ENCODE data around the gene MRGPRG. TPM values are rescaled to one million over a fixed set of nuclear protein-coding genes. Genes with fewer than 3 reads are reported as not detected.

Gene MRGPRG
- total RNA-seq, 1 experiment from 2014 or later, result not detected

DNA sequence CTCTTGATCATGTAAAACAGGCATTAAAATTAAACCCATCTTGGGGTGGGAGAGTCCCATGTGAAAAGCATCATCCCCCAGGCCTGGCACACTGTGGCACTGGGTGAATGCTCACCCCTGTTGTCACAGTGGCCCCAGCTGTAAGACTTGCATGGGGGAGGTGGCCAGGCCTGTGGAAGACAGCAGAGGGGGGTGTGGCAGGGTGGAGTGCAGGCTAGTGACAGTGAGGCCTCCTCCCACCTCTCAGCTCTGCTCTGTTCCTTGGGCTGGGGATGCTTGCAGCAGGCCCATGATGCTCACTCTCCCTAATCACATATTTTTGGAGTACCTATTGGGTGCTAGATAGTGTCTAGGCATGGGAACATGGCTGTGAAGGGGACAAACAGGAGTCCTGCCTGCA, 43.4 kb downstream of the MRGPRG start:
- Histone ChIP-seq H4K20me1 (ENCODE audit: insufficient read depth) (no peaks in the 10 kb centered on the region), H2AFZ (ENCODE audit: low read depth, low read length, poor library complexity, severe bottlenecking) (no peak overlapping the region), H3K27me3 (ENCODE audit: insufficient read depth, low read length) (no peaks in the 10 kb centered on the region), H3K4me2 (ENCODE audit: low read length) (no peak overlapping the region), H3K27ac (ENCODE audit: low read depth, low read length) (no peak overlapping the region), H3K9me3 (ENCODE audit: control insufficient read depth in 1 of 2, insufficient read depth in 1 of 2, low read depth in 1 of 2, low read length in 2 of 2) (peaks cover 0 to 9% of the 10 kb centered on the region in 2 experiments; a peak in 1 of 4 replicates), H3K79me2 (ENCODE audit: insufficient read depth, low read length) (no peaks in the 10 kb centered on the region), H3K9me2 (ENCODE audit: insufficient read depth) (no peaks in the 10 kb centered on the region), H3K4me3 (replicated peaks in 1 of 2; ENCODE audit: low read depth in 1 of 2, low read length in 2 of 2) (no peak overlapping the region), H3K4me1 (ENCODE audit: control insufficient read depth in 1 of 2, insufficient read depth in 2 of 2, low read length in 2 of 2) (peaks cover 1 to 2% of the 10 kb centered on the region in 2 experiments; a peak in 3 of 4 replicates), H3K9ac (ENCODE audit: low read length) (no peak overlapping the region), H3K36me3 (ENCODE audit: control insufficient read depth in 1 of 2, insufficient read depth in 2 of 2, low read length in 2 of 2) (no peaks in the 10 kb centered on the region)
- DNase-seq (ENCODE audit: low read depth, low spot score), result no peak
- no peak for ATAC-seq
- BruUV-seq (replicated peaks), result no TSS peak
- RAD21 ChIA-PET (ENCODE audit: low non-redundant PET in 1 of 2, low total read pairs in 2 of 2, uncharacterized antibody in 2 of 2, unreplicated experiment in 2 of 2), result no interaction called here
- TF ChIP-seq, protein P1, sequence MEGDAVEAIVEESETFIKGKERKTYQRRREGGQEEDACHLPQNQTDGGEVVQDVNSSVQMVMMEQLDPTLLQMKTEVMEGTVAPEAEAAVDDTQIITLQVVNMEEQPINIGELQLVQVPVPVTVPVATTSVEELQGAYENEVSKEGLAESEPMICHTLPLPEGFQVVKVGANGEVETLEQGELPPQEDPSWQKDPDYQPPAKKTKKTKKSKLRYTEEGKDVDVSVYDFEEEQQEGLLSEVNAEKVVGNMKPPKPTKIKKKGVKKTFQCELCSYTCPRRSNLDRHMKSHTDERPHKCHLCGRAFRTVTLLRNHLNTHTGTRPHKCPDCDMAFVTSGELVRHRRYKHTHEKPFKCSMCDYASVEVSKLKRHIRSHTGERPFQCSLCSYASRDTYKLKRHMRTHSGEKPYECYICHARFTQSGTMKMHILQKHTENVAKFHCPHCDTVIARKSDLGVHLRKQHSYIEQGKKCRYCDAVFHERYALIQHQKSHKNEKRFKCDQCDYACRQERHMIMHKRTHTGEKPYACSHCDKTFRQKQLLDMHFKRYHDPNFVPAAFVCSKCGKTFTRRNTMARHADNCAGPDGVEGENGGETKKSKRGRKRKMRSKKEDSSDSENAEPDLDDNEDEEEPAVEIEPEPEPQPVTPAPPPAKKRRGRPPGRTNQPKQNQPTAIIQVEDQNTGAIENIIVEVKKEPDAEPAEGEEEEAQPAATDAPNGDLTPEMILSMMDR (IDR thresholded peaks at IDR 0.05 in 2 of 3, conservative IDR thresholded peaks at IDR 0.05 in 1 of 3; ENCODE audit: borderline replicate concordance in 1 of 3, insufficient read depth in 1 of 3, low read depth in 2 of 3, low read length in 2 of 3), result no peak
- no peak for TF ChIP-seq CEBPB (IDR thresholded peaks at IDR 0.05; ENCODE audit: low read depth)
- TF ChIP-seq, protein P2, sequence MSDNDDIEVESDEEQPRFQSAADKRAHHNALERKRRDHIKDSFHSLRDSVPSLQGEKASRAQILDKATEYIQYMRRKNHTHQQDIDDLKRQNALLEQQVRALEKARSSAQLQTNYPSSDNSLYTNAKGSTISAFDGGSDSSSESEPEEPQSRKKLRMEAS (IDR thresholded peaks at IDR 0.05), result no peak
- no peak for TF ChIP-seq ATF3 (IDR thresholded peaks at IDR 0.05)
- no peak for TF ChIP-seq EZH2 (IDR thresholded peaks at IDR 0.05)
- no peak for TF ChIP-seq SIN3A (IDR thresholded peaks at IDR 0.05; ENCODE audit: low read depth)
- TF ChIP-seq ZFX (IDR thresholded peaks at IDR 0.05), result no peak
- TF ChIP-seq RAD21 (IDR thresholded peaks at IDR 0.05; ENCODE audit: low read depth), result no peak
- TF ChIP-seq YY1 (IDR thresholded peaks at IDR 0.05; ENCODE audit: extremely low read depth, insufficient replicate concordance, low read depth, low read length), result no peak
- no peak for TF ChIP-seq FOSL1 (IDR thresholded peaks at IDR 0.05; ENCODE audit: low read depth)
- TF ChIP-seq EGR1 (IDR thresholded peaks at IDR 0.05; ENCODE audit: low read depth), result no peak
- no peak for TF ChIP-seq ZNF274 (IDR thresholded peaks at IDR 0.05; ENCODE audit: low read depth, low read length)
- intact Hi-C loops (cut with micrococcal nuclease), result no loop called here
- CTCF ChIA-PET, result no interaction called here
- POLR2A ChIA-PET, result no interaction called here

Measured in HCT116 (cell line).